GM03348 (cell line): ENCODE results near the gene DCN.
A peak's percentile ranks its signal among the peaks of the same experiment; 100 is the strongest.

Experiments
- DNase-seq: peaks from one replicate; pipeline ENCODE4 v3.0.0; 2012; ENCODE audit warnings: low spot score

DCN gene

DNA sequence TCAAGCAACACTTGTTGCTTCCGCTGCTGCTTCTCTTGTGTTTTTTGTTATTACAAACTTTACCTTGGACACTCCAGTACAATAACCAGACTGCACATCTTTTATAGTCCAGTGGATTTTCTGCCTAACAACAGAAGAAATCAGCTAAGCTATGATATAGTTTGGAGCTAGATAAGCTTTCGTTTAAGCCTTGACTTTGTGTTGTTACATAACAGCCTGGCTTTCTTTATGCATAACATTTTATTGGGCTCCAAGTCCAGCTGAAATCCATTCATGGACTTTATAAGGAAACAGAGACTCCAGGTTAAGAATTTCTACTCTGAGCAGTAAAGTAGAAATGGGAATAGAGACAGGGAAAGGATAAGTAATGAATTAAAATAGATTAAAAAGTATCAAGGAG is 3.5 kb upstream of the DCN start:
- DNase-seq, result no peak

DNA sequence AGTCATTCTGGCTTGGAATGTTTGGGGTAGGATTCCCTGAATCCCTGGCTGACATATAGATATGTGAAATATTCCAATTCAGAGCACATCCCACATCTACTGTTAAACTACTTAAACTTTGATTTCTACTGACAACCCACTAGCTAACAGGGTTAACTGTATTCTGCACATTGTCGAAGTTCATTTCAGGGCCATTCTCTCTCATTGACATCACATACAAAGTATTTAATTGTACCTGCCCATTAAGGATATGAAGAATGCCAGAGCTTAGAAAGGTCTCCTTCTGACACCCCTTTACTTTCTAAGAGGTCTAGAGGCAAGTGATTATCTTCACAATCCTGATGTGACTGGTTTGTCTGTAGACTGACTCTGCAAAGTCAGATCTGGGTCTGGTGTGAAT is 2.8 kb upstream of the DCN start:
- no peak for DNase-seq

DNA sequence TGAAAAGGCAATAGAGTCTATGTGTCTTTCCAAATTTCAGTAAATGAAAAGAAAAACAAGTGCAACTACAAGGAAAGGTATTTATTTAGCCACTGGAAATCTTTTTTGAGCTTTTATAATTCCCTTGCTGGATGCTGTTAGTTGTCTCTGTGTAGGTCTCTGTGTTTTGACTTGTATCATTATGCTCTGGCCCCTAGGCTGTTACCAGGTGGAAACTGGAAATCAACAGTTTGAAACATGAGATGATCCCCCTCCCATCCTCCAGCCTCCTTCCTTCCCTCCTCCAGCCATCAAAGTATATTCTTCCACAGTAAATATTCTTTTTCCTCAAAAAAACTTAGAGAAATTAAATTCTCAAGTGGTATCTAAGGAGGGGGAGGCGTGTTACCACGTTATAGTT is 934 bp upstream of the DCN start:
- no peak for DNase-seq

DNA sequence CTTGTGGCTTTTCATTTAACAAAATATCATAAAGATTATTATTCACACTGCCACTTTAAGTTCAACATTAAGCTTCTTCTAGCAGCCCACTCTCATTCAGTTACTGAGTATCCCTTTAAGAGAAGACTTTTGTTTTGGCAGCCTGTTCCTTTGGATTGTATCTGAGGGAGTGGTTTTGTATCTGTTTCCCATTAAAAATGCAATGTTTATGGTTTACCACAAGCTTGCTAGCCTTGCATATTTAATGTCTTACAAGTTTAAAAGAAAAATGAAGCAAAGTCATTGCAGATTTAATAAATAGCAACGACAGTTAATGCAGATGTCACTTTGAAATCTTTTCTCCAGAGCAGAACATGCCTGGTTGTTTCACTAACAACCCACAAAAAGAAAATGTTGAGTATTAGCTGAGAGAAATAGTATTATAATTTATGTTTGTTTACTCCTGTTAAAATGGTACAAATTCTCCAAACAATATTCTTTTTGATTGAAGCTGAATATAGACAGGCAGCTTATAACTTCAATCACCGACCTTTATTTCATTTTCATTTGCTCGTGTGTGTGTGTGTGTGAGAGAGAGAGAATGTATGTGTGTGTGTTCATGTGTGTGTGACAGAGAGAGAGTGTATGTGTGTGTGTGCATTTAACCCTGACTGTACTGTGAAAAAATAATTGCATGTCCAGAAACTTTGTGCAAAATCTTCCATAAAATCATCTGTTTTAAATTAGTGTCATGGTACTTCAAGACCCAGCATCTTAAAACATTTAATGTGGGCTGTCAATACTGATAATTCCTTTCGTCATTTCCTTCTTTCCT is 1.8 kb downstream of the DCN start:
- DNase-seq, result peak; percentile 45

DNA sequence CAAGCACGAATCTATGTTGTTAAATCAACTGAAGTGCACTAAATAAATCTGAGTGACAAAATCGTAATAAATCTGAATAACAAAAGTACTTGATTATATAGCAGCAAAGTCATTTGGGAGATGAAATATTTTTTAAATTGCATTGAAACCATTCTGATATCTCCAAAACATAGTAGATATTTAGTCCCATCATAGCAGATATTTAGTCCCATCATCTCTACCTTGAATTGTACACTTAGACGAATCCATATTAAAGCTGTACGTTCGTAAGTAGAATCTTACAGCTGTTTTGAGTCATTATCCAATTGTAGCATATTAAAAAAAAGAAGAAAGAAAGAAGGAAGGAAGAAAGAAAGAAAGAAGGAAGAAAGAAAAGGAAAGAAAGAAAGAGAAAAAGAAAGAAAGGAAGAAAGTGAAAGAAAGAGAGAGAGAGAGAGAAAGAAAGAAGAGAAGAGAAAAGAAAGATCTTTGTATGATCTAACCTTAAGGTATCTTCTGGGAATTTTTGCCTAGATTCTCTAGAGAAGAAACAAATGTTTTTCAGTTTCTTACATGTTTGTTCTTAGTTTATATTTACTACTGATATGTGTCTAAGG is 2.6 kb downstream of the DCN start:
- DNase-seq, result no peak

- DNase-seq, result peak; percentile 7
Measured at GRCh38 chr12:91179315-91179714, 3.3 kb downstream of the DCN start.

- no peak for DNase-seq
Measured at GRCh38 chr12:91178781-91179180, 3.8 kb downstream of the DCN start.

DNA sequence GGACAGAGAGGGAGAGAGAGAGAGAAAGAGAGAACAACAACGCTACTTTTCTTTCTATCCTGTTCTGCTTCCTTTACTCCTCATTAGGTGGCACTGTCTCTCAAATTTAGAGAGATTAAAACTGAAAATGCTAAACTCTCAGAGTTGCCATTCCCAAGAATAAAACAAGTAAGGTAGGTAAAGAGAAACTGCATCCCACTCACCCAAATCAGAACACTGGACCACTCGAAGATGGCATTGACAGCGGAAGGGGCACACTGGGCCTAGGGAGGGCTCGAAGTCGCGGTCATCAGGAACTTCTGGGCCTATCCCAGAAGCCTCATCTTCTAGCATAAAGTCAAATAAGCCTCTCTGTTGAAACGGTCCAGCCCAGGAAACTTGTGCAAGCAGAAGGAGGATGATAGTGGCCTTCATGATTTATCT is 4.5 kb downstream of the DCN start:
- DNase-seq, result peak; percentile 30

- DNase-seq, result no peak
Measured at GRCh38 chr12:91177381-91177780, 5.2 kb downstream of the DCN start.

DNA sequence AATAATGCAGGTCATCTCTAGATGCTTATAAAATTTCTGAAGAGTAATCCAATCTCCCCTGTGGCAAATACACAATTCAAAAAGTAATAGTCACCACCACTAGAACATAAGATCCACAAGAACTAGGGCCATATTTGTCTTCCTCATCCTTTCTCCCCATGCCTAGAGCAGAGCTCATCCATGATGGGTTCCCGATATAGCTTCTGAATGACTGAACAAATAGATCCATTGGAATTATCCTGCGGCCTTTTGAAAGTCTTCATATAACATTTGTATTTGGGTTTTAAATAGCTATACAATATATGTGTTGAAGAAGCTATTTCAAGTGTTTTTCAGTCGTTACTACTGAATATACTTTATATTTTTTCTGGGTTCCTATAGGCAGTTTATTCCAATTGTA is 5.7 kb downstream of the DCN start:
- no peak for DNase-seq

GRCh38 chr12:91176358-91176757 is 6.3 kb downstream of the DCN start:
- DNase-seq, result no peak

DNA sequence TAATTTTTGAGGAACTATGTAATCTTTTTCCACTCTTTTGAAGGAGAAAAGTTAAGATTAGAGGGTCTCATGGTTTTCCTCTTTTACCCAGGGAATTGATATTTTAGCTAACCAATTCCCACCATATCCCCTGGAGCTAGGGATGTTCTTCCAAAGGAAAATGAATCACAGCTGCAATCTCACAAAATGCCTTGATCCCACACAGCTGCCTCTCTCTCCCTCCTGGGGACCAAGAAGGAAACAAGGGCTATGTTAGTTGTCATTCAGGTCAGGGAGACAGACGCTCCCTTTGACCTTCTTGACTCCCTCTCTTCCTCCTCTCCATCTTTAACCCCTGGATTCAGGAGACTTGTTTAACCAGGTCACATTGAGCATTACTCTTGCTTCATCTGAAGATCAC is 9.5 kb downstream of the DCN start:
- DNase-seq, result no peak

DNA sequence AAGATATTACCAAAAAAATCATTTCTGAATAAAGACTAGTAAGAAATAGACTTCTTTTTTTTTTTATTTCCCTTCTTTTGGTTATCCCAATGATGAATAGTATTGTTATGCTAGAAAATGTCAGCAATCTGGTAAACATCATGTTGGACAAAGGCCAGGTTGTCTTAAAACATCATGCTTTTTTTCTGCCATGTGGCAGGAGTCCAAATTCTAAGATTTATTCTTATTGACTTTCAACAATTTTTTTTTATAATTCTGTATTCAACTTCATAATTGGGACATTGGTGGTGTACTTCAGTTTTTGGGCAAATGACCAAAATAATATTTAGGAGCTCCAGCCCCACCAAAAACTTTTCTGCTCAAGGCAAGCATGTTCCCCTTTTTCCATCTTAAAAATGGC is 10.5 kb downstream of the DCN start:
- no peak for DNase-seq

- DNase-seq, result no peak
Measured at GRCh38 chr12:91171476-91171875, 11.1 kb downstream of the DCN start.

DNA sequence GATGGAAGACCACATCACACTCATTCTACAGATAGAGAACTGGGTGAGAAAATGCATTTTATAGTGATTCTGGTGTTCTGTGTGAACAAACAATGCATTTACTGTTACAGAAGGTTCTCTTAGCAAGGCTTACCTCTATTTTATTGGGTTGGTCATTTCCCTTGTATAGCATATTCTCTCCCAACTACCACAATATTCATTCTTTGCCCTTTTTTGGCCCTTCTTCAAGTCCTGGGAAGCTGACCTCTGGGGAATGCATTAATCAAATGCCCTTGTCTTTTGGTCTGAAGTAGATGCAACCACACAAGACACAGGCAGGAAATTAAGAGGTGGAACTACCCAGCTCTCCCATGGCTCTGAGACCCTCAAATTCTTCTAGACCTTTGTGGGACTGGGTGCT is 19.5 kb downstream of the DCN start:
- DNase-seq, result no peak

DNA sequence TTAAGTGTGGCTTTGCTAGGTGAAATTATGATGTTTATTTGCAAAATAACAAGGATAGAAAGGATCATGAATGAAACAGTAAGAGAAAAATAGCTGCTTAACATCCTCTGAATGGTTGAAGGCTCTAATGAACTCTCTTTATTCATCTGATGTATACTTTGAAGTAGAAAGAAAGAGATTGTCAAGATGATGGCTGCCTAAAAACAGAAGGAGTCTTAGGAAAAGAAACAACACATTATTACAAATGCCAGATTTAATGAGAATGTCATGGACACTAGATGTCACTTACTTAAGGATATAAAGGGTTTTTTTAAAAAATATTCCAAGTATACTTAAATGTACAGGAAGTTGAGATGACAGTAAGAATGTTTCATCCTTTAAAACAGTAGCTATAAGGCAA is 21.6 kb downstream of the DCN start:
- DNase-seq, result no peak

- DNase-seq, result no peak
Measured at GRCh38 chr12:91155990-91156389, 26.6 kb downstream of the DCN start.

- no peak for DNase-seq
Measured at GRCh38 chr12:91154131-91154530, 28.5 kb downstream of the DCN start.

GRCh38 chr12:91144053-91144452 is 38.6 kb downstream of the DCN start:
- no peak for DNase-seq

- peak; percentile 5 for DNase-seq
Measured at GRCh38 chr12:91143206-91143605, 39.4 kb downstream of the DCN start.

- DNase-seq, result peak; percentile 4
Measured at GRCh38 chr12:91142221-91142631, 40.4 kb downstream of the DCN start.

DNA sequence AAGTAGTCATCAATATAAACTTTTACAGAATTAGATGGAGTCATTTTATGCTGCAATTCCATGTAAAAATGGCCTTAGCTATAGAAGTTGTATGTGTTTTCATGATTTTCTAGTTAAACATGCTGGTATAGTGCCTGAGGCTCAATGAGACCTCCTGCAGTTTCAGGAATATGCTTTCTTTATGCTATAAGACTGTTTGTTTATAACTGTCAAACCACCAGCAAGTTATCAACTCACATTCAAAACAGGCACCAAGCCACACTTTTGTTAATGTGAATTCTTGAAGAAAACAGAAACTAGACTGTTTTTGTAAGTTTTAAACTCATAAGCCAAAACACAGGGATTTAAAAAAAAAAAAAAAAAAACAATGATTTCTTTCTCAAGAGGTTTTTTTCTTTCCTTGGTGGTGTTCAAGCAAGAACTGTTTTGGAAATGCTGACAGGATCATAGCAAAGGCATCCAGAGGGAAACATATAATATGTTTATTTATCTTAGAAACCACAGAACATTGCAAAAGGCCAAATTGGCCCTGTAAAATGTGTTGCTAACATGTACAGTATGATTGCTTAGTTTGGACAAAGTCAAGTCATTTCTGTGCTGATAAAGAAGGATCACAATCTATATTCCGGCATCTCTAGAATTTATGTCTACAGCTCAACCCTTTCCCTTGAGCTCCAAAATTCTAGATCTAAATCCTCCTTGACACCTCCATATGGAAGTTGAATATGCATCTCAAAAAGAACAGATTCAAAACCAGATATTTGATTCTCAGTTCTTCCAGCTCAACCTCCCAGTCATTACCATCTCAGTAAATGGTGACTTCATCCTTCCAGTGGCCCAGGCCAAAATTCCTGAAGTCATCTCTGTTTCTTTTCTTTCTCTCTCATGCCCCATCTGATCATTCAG is 42.3 kb downstream of the DCN start:
- peak; percentile 41 for DNase-seq

DNA sequence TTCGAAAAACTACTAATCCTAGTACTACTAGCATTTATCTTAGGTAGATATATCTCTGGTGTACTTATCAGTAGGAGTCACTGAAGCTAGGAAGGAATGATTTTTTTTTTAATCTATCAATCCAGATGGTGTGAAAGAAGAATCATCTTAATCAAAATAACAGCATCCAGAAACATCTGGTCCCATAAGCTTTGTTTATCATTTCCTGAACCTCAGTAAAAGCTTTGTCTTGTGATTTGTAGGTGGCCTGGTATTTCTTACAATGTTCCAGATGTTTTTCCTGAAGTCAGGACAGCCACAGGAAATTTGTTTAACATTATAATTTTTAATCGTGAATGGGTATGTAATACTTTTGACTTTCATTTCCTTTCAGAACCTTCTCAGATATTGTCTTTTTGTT is 43.3 kb downstream of the DCN start:
- peak; percentile 6 for DNase-seq
